ENCODE measurements around the gene ADAM20. TPM values are rescaled to one million over a fixed set of nuclear protein-coding genes. Genes with fewer than 3 reads are reported as not detected.

Gene ADAM20
- total RNA-seq, 6 donors from 2014 or later, result 0.34 to 4.3 (median 1.2) TPM

- no peaks in the 10 kb centered on the region for H3K4me1 ChIP-seq
- no peak overlapping the region for H3K27ac ChIP-seq
- ATAC-seq (ENCODE audit: low FRiP score in 2 of 2), result no peak
- H3K4me3 ChIP-seq, result no peak overlapping the region
- TF ChIP-seq POLR2AphosphoS5 (IDR thresholded peaks at IDR 0.05) (no peak), EP300 (IDR thresholded peaks at IDR 0.05) (no peak), CTCF (IDR thresholded peaks at IDR 0.05) (no peak), POLR2A (IDR thresholded peaks at IDR 0.05) (no peak)
- H3K36me3 ChIP-seq, result peaks cover 0 to 3% (median 0%) of the 10 kb centered on the region in 4 donors
- WGBS, 2 donors, result 83% methylated on average over 2 of the region's 2 CpGs
- DNase-seq, result no peak
- no peaks in the 10 kb centered on the region for H3K9me3 ChIP-seq
- no peaks in the 10 kb centered on the region for H3K27me3 ChIP-seq
Measured at GRCh38 chr14:70473825-70474224, 61.0 kb downstream of the ADAM20 start.

Small RNA genes within 50 kb of the gene (small RNA-seq; reads per million reads assigned to genes)
- gene RNU6-659P, result 0 reads per million in 4 donors

Other genes with a start within 250 kb of the ADAM20 start
- gene COX16, start 175.3 kb downstream of the ADAM20 start, total RNA-seq, result 10 to 100 TPM in 5 of 6 donors, 1 to 10 TPM in 1; 9.4 to 24.0 (median 22.4) TPM
- 10 to 100 TPM in 5 of 6 donors, 1 to 10 TPM in 1; 9.4 to 29.7 (median 22.8) TPM for gene SYNJ2BP, start 117.9 kb downstream of the ADAM20 start, total RNA-seq
- under 1 TPM in 2 of 6 donors, not detected in 4; 0.17 to 0.39 TPM for gene ADAM21, start 82.8 kb downstream of the ADAM20 start, total RNA-seq
- 10 to 100 TPM; 17.9 to 56.5 (median 23.4) TPM for gene MED6, start 65.7 kb upstream of the ADAM20 start, total RNA-seq
- gene TTC9, start 106.9 kb upstream of the ADAM20 start, total RNA-seq, result 1 to 10 TPM; 3.1 to 8.6 (median 6.2) TPM